Ectodermal cell (in vitro differentiated cells): Measurements from ENCODE around the gene CDK8.
"Not testable (repeated sequence)": the region's sequence is repeated elsewhere in the genome, so short reads cannot be mapped to it uniquely, and the experiment has no call there.

Experiments
- H3K27ac ChIP-seq: 2 replicates; pipeline ENCODE4 v1.7.0; 2013; ENCODE audit warnings: mild to moderate bottlenecking, low read depth, low read length; ENCODE audit not compliant: insufficient read depth, poor library complexity, severe bottlenecking
- H3K27me3 ChIP-seq: 2 replicates; pipeline ENCODE4 v1.7.0; 2013; ENCODE audit warnings: mild to moderate bottlenecking, low read length; ENCODE audit not compliant: insufficient read depth, control insufficient read depth, poor library complexity, severe bottlenecking
- H3K36me3 ChIP-seq: one replicate; pipeline ENCODE4 v1.7.0; 2013; ENCODE audit warnings: low read length; ENCODE audit not compliant: control insufficient read depth, insufficient read depth
- H3K4me1 ChIP-seq: one replicate; pipeline ENCODE4 v1.7.0; 2013; ENCODE audit warnings: low read length; ENCODE audit not compliant: control insufficient read depth, insufficient read depth
- H3K4me3 ChIP-seq: 2 replicates; pipeline ENCODE4 v1.7.0; 2013; ENCODE audit warnings: low read depth, low read length, control low read depth; ENCODE audit not compliant: insufficient read depth
- H3K9me3 ChIP-seq: 2 replicates; pipeline ENCODE4 v1.7.0; 2013; ENCODE audit warnings: mild to moderate bottlenecking, low read length, moderate library complexity; ENCODE audit not compliant: control insufficient read depth
- WGBS, 2 experiments: methylation state at CpG; one replicate each; pipeline ENCODE4 v1.1.7; 2013; ENCODE audit warnings: missing lambda C conversion rate in 2 of 2; 5-methylcytosine and 5-hydroxymethylcytosine counted together

Gene CDK8

DNA sequence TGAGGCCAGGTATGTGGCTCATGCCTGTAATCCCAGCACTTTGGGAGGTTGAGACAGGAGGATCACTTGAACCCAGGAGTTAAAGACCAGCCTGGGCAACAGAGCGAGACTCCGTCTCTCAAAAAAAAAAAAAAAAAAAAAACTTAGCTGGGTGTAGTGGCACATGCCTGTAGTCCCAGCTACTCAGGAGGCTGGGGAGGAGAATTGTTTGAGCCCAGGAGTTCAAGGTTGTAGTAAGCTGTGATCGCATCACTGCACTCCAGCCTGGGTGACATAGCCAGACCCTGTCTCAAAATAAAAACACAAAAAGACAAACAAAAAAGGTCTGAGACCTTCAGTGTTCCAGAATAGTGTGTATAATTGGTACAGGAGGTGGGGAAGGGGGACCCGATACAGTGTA lies 1.9 kb upstream of the CDK8 start:
- H3K27me3 ChIP-seq, H3K4me1 ChIP-seq, H3K9me3 ChIP-seq, H3K4me3 ChIP-seq, H3K36me3 ChIP-seq, H3K27ac ChIP-seq: not testable (repeated sequence)
- 80 to 85% methylated on average over 4 of the region's 4 CpGs for WGBS, 2 experiments

DNA sequence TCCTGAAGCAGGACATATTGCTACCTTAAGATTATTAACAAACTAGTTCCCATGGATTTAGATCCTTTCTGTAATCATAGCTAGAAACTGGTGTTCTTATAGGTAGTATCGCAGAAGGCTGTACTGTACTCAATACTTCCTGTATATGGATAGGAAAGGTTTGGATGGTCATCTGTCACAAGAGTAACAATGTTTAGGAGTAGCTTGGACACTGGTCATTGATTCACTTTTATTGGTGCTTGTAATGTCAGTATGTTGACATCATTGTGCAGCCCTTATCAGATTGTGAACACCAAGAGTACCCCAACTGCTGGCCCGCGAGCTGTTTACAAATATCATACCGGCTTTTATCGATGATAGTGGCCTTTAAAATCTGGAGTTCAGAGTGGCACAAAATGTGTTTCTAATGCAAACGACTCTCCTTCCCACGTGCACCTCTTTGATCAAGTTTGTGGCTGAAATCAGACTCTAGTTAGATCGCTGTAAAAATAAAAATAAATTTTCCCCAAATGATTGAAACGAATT lies 605 bp upstream of the CDK8 start:
- no peaks in the 10 kb centered on the region for H3K27me3 ChIP-seq
- WGBS, 2 experiments: 52% methylated on average over 9 of the region's 9 CpGs
- no peak overlapping the region for H3K27ac ChIP-seq
- peak overlapping the region; percentile 87 for H3K4me3 ChIP-seq
- H3K9me3 ChIP-seq: no peaks in the 10 kb centered on the region
- H3K36me3 ChIP-seq: no peaks in the 10 kb centered on the region
- H3K4me1 ChIP-seq: no peaks in the 10 kb centered on the region

DNA sequence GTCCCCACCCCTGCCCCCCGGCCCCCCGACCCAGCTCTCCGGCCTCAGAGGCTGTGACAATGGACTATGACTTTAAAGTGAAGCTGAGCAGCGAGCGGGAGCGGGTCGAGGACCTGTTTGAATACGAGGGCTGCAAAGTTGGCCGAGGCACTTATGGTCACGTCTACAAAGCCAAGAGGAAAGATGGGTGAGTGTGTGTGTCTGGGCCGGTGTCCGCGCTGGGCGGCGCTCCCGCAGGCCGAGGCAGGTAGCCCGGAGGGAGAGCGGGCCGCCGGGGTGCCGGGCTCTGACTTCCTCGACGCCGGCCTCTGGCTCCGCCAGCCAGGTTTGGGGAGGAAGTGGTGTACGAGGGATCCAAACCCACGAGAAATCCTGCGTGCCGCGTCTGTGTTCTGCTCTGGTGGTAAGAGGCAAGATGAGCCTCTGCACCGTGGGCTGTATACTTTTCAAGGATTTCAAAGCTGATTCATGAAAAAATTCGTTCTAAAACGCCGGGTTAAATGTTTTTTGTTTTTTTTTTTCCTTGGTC lies 718 bp downstream of the CDK8 start:
- Histone ChIP-seq H3K27ac (peak overlapping the region; percentile 85), H3K4me1 (no peaks in the 10 kb centered on the region)
- WGBS, 2 experiments: 0 to 1% methylated on average over 35 of the region's 35 CpGs

DNA sequence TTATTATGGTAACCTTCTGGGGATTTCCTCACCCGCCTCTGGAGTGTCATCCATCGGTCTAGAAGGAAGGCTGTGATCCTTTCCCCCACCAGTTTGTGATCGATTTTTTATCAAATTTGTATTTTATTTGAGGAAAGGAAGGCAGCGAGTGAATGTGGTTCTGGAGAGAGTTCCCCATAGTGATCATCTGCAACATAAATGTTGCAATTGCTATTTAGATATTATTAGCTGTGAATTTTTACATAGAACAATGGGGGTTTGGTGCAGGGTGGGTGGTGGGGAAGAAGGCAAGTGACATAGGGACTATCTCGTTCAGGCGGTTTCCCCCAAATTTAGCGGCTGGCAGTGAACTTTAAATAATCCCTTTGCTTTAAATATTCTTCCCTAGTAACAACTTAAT lies 1.2 kb downstream of the CDK8 start:
- Histone ChIP-seq H3K36me3 (no peaks in the 10 kb centered on the region), H3K27me3 (no peaks in the 10 kb centered on the region), H3K27ac (no peak overlapping the region), H3K9me3 (no peaks in the 10 kb centered on the region), H3K4me3 (peak overlapping the region; percentile 87), H3K4me1 (no peaks in the 10 kb centered on the region)
- 0 to 2% methylated on average over 7 of the region's 7 CpGs for WGBS, 2 experiments

More for the DNA sequence above, 718 bp downstream of the CDK8 start:
- Histone ChIP-seq H3K27me3 (no peaks in the 10 kb centered on the region), H3K9me3 (no peaks in the 10 kb centered on the region), H3K4me3 (peak overlapping the region; percentile 87), H3K36me3 (no peaks in the 10 kb centered on the region)

DNA sequence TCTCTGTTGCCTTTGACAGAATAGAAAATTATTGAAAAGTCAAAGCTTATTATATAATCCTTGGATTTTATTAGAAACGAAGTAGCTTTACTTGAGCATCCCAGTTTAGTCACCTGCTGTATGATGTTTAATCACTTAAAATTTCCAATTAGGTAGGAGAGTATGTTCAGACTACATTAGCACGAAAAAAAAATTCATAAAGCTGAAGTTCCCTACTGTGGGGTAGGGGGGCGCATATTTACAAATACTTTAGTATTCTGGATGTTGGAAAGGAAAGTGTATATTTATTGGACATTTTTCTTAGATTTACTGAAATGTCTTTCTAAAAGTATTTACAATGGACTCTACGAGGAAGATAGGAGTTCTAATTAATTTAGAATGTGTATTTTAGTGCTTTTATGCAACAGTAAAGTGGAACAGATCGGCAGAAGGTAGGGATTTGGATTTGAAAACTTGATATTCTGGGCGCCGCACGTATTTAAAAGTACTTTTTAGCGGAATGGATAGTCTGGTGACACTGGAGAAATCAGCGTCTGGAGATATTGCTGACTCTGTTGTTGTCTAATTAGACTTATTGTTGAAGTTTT lies 1.9 kb downstream of the CDK8 start:
- no peak overlapping the region for H3K27ac ChIP-seq
- H3K9me3 ChIP-seq: no peaks in the 10 kb centered on the region
- peak overlapping the region; percentile 87 for H3K4me3 ChIP-seq
- no peaks in the 10 kb centered on the region for H3K36me3 ChIP-seq
- H3K4me1 ChIP-seq: no peaks in the 10 kb centered on the region
- H3K27me3 ChIP-seq: no peaks in the 10 kb centered on the region
- WGBS, 2 experiments: 65 to 70% methylated on average over 7 to 10 of the region's 10 CpGs

DNA sequence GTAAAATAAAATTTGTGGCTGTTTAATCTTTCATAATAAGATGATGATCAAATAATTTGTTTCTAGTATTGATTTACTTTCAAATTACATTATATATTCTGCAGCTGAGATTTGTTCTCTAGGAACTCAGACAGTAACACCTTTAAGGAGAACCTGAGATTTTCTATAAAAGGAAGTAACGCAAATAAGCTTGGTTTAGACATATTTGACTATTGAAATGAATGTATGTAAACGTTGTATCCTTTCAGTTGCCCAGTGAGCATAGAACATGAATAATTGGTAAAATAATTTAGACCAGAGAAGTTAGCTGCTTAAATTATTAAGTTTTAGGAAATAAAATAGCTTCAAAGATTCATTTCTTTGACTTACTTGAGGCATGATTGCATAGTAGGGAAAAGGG lies 3.1 kb downstream of the CDK8 start:
- H3K27ac ChIP-seq: no peak overlapping the region
- no peaks in the 10 kb centered on the region for H3K36me3 ChIP-seq
- no peaks in the 10 kb centered on the region for H3K27me3 ChIP-seq
- no peaks in the 10 kb centered on the region for H3K9me3 ChIP-seq
- WGBS, 2 experiments: 81 to 82% methylated on average over 2 of the region's 2 CpGs
- no peak overlapping the region for H3K4me3 ChIP-seq
- no peaks in the 10 kb centered on the region for H3K4me1 ChIP-seq

DNA sequence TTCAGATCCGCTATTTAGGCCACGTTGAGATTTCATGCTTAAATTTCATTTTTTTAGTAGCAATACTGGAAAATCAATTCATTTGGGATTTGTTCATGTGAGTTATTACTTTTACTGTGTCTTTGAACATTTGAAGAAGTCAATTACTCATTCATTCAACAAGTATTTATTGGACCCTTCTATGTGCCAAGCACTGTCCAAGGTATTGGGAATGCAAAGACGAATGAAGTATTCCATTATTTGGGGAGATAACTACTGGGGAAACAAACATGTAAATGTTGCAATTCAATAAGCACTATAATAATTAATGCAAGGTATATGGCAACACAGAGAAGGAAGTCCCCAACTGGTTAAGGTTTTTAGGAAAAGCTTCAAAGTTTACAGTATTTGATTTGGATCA lies 5.7 kb downstream of the CDK8 start:
- WGBS, 2 experiments: 90% methylated on average over 2 to 3 of the region's 3 CpGs
- H3K27ac ChIP-seq: no peak overlapping the region
- no peaks in the 10 kb centered on the region for H3K4me1 ChIP-seq
- H3K36me3 ChIP-seq: no peaks in the 10 kb centered on the region
- no peaks in the 10 kb centered on the region for H3K27me3 ChIP-seq
- H3K4me3 ChIP-seq: no peak overlapping the region
- H3K9me3 ChIP-seq: no peaks in the 10 kb centered on the region

DNA sequence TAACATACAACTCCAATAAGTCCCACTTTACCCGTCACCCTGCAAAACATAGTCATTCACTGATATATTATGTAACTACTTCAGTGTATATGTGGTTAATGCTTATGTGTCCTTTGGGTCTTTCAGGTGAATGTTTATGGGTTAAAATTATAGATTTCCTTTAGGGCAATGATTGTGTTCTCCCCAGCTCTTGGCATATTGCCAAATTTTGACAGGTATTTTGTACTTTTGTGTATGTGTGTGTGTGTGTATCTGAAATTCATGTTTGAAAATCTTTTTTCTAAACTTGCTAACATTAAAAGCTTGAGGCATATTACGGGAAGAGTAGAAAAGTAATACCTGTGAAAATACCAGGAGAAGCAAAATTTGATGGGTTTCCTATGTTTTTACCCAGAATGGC lies 8.2 kb downstream of the CDK8 start:
- H3K4me1 ChIP-seq: no peaks in the 10 kb centered on the region
- no peak overlapping the region for H3K4me3 ChIP-seq
- H3K9me3 ChIP-seq: no peaks in the 10 kb centered on the region
- no peaks in the 10 kb centered on the region for H3K27me3 ChIP-seq
- no peak overlapping the region for H3K27ac ChIP-seq
- no peaks in the 10 kb centered on the region for H3K36me3 ChIP-seq
- WGBS, 2 experiments: 90 to 92% methylated on average over 1 to 2 of the region's 2 CpGs

DNA sequence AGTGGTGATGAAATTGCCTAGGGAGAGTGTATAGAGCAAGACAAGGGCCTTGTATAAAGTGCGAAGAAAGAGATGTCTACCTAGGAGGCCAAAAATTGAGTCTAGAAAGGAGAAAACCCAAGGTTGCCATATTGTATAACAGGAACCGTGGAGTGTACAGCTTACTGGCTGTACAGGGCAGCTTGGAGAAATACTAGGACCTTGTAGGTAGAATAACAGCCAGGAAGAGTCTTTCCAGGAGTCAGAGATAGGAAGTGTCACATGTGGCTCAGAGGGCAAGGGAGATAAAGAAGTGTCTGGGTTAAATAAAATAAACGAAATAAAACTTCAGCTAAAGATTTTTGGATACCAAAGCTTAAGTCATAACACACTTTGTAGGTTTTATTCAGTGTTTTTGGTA lies 12.4 kb downstream of the CDK8 start:
- H3K4me1 ChIP-seq: no peaks in the 10 kb centered on the region
- no peak overlapping the region for H3K4me3 ChIP-seq
- no peaks in the 10 kb centered on the region for H3K9me3 ChIP-seq
- no peaks in the 10 kb centered on the region for H3K27me3 ChIP-seq
- 92 to 94% methylated on average over 3 of the region's 3 CpGs for WGBS, 2 experiments
- no peak overlapping the region for H3K27ac ChIP-seq
- H3K36me3 ChIP-seq: no peaks in the 10 kb centered on the region

DNA sequence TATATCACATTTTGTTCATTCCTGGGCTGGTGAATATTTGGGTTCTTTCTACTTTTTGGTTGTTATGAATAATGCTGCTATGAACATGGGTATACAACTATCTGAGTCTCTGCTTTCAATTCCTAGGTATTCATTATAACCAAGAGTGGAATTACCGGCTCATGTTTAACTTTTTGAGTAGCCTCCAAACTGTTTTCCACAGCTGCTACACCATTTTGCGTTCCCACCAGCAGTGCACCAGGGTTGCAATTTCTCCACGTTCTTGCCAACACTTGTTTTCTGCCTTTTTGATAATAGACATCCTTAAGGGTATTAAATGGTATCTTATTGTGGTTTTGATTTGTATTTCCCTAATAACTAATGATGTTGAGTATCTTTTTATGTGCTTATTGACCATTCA lies 16.8 kb downstream of the CDK8 start:
- no peak overlapping the region for H3K4me3 ChIP-seq
- H3K27ac ChIP-seq: no peak overlapping the region
- no peaks in the 10 kb centered on the region for H3K36me3 ChIP-seq
- H3K9me3 ChIP-seq: no peaks in the 10 kb centered on the region
- no peaks in the 10 kb centered on the region for H3K4me1 ChIP-seq
- no peaks in the 10 kb centered on the region for H3K27me3 ChIP-seq
- WGBS, 2 experiments: 89 to 97% methylated on average over 3 of the region's 3 CpGs
